Ishikawa (cell line): Measurements from ENCODE around the gene MAPKBP1.

Experiments used
- CEBPB ChIP-seq: IDR thresholded peaks from 2 replicates; pipeline ENCODE4 v1.6.1; 2012
- CREB1 ChIP-seq: IDR thresholded peaks from 2 replicates; pipeline ENCODE4 v1.6.1; 2012; ENCODE audit warnings: low read depth
- EGR1 ChIP-seq: IDR thresholded peaks from 2 replicates; pipeline ENCODE4 v1.6.1; 2012
- EP300 ChIP-seq: IDR thresholded peaks from 2 replicates; pipeline ENCODE4 v1.6.1; 2012; ENCODE audit warnings: borderline replicate concordance
- FOXM1 ChIP-seq: IDR thresholded peaks from 2 replicates; pipeline ENCODE4 v1.6.1; 2012; ENCODE audit warnings: low read depth, borderline replicate concordance
- MAX ChIP-seq: IDR thresholded peaks from 2 replicates; pipeline ENCODE4 v1.6.1; 2012
- NFIC ChIP-seq: IDR thresholded peaks from 2 replicates; pipeline ENCODE4 v1.6.1; 2012
- RAD21 ChIP-seq: IDR thresholded peaks from 2 replicates; pipeline ENCODE4 v1.6.1; 2012; ENCODE audit warnings: low read depth
- TAF1 ChIP-seq: IDR thresholded peaks from 2 replicates; pipeline ENCODE4 v1.6.1; 2012; ENCODE audit warnings: low read depth, mild to moderate bottlenecking
- TCF12 ChIP-seq: IDR thresholded peaks from 2 replicates; pipeline ENCODE4 v1.6.1; 2012; ENCODE audit warnings: low read depth
- TEAD4 ChIP-seq: IDR thresholded peaks from 2 replicates; pipeline ENCODE4 v1.6.1; 2012
- USF1 ChIP-seq: IDR thresholded peaks from 2 replicates; pipeline ENCODE4 v1.6.1; 2012
- YY1 ChIP-seq: IDR thresholded peaks from 2 replicates; pipeline ENCODE4 v1.6.1; 2012; ENCODE audit warnings: low read depth
- ZBTB7A ChIP-seq: IDR thresholded peaks from 2 replicates; pipeline ENCODE4 v1.6.1; 2012; ENCODE audit warnings: low read depth
- TF ChIP-seq, protein P1 (sequence below): IDR thresholded peaks from 2 replicates; pipeline ENCODE4 v1.6.1; 2012; ENCODE audit warnings: low read depth, mild to moderate bottlenecking

Gene MAPKBP1

GRCh38 chr15:41851755-41852370 lies 77.6 kb downstream of the MAPKBP1 start:
- TF ChIP-seq RAD21 (no peak), EGR1 (no peak), TEAD4 (no peak), FOXM1 (no peak), ZBTB7A (peak; percentile 61; the same call in 1 of the 2 replicates), YY1 (no peak)
- TF ChIP-seq, protein P1, sequence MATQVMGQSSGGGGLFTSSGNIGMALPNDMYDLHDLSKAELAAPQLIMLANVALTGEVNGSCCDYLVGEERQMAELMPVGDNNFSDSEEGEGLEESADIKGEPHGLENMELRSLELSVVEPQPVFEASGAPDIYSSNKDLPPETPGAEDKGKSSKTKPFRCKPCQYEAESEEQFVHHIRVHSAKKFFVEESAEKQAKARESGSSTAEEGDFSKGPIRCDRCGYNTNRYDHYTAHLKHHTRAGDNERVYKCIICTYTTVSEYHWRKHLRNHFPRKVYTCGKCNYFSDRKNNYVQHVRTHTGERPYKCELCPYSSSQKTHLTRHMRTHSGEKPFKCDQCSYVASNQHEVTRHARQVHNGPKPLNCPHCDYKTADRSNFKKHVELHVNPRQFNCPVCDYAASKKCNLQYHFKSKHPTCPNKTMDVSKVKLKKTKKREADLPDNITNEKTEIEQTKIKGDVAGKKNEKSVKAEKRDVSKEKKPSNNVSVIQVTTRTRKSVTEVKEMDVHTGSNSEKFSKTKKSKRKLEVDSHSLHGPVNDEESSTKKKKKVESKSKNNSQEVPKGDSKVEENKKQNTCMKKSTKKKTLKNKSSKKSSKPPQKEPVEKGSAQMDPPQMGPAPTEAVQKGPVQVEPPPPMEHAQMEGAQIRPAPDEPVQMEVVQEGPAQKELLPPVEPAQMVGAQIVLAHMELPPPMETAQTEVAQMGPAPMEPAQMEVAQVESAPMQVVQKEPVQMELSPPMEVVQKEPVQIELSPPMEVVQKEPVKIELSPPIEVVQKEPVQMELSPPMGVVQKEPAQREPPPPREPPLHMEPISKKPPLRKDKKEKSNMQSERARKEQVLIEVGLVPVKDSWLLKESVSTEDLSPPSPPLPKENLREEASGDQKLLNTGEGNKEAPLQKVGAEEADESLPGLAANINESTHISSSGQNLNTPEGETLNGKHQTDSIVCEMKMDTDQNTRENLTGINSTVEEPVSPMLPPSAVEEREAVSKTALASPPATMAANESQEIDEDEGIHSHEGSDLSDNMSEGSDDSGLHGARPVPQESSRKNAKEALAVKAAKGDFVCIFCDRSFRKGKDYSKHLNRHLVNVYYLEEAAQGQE: no peak

- TF ChIP-seq CREB1 (no peak), RAD21 (no peak), MAX (no peak)
Measured at GRCh38 chr15:41852736-41853590, 78.7 kb downstream of the MAPKBP1 start.

DNA sequence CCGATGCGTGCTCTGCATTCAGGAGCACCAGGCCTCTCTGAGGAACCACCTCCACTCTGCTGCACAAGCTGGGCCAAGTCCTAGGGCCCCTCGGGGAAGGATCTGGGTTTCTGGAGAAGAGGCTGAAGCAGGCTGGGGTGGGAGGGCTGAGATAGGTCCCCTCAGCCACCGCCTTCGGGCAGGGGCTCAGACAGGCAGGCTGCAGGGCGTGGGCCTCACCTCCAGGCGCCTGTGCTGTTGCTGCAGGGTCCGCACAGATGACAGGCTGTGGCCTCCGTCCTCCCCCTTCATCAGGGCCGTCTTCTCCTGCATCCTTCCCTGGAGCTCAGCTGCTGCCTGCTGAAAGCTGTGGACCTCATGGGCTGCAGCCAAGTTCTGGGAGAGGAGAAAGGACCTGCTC lies 79.5 kb downstream of the MAPKBP1 start:
- TF ChIP-seq ZBTB7A (no peak), NFIC (no peak), TCF12 (no peak), RAD21 (no peak), TAF1 (no peak), USF1 (no peak), FOXM1 (no peak)

GRCh38 chr15:41854443-41854842 lies 80.2 kb downstream of the MAPKBP1 start:
- TF ChIP-seq TEAD4 (no peak), MAX (peak; percentile 59), NFIC (peak; percentile 35)

DNA sequence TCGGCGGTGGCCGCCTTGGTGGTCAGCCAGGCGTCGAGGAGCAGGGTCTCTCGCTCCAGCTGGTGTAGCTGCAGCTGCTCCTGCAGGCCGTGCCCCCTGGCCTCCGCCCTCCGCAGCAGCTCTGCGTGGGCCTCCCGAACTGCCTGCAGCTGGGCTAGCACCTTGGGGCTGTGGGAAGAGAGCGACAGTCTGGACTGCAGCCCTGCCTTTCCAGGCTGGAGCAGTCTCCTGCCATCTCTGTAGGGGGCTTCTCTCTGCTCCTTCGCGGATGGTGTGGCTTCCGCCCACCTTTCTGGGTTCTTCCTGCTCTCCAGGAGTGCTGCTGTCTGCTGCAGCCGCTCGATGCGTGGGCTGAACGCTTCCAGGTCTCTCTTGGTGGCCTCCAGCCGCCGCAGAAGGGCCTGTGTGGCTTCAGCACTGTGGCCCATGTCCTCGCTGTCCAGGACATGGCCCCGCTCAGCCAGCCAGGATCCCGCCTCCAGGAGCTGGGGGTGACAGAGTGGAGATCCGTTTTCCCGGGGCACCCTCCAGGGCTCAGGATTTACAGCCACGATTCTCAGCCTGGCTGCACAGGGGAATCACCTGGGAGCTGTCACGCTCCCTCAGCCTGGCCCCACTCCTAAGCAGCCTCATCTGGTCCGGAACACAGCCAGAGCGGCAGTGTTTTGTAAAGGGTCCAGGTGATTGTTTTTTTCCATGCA lies 81.1 kb downstream of the MAPKBP1 start:
- TF ChIP-seq CREB1 (no peak), FOXM1 (no peak), EGR1 (peak; percentile 64), YY1 (no peak), TAF1 (no peak), USF1 (no peak), EP300 (no peak), NFIC (no peak), RAD21 (no peak), CEBPB (no peak), TCF12 (peak; percentile 39; the same call in 1 of the 2 replicates), MAX (no peak), ZBTB7A (no peak)

- TF ChIP-seq EP300: no peak
- TF ChIP-seq MAX: no peak
- TF ChIP-seq TAF1: no peak
- no peak for TF ChIP-seq EGR1
- TF ChIP-seq TCF12: no peak
Measured at GRCh38 chr15:41856262-41856661, 82.0 kb downstream of the MAPKBP1 start.

DNA sequence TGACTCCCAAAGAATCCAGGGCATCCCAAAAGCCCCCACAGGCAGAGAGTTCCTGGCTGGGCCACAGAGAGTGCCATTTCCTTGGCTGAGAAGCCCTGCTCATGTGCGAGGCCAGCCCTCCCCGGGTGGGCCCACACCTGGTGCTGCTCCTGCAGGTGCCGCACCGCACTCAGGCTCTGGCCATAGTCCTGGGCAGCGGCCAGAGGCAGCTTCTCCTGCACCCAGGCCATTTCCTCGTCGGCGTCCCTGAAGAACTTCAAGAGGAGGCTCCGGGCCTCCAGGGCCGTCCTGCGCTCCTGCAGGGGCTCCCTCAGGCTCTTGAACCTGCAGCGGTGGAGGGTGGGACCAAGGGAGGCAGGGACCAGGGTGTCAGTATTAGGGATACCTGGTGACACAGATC lies 82.4 kb downstream of the MAPKBP1 start:
- TF ChIP-seq USF1 (no peak), TEAD4 (no peak), TCF12 (no peak), RAD21 (no peak), FOXM1 (no peak), MAX (no peak), NFIC (no peak), CREB1 (no peak), EP300 (no peak), TAF1 (no peak), YY1 (no peak), ZBTB7A (no peak), EGR1 (no peak), CEBPB (no peak)
- TF ChIP-seq, protein P1: no peak
